IMR-90 (cell line): Measurements from ENCODE around the gene HOXD3. TPM values are rescaled to one million over a fixed set of nuclear protein-coding genes. Genes with fewer than 3 reads are reported as not detected.

Experiments
- ATAC-seq: fragments of 200-7000 bp; cut with Tn5 transposase; 2 replicates; pipeline ENCODE4 v1.9.1; 2020; ENCODE audit warnings: low read depth, mild to moderate bottlenecking, moderate library complexity
- BruUV-seq: library from RNA; stranded (reverse); fragments of 400-500 nt; replicated peaks from 2 replicates; lab custom pipeline; 2021; lab: Mats Ljungman, UMichigan
- CTCF ChIA-PET: fragments of 300-600 bp; formaldehyde crosslinking; extraction: SDS; loops from one replicate; lab custom pipeline; 2021; ENCODE audit warnings: antibody characterized with exemption; lab: Yijun Ruan, JAX
- POLR2A ChIA-PET: fragments of 300-600 bp; sonication (Branson Sonifier 250); formaldehyde crosslinking; loops from one replicate; lab custom pipeline; 2022; ENCODE audit warnings: antibody characterized with exemption; ENCODE audit not compliant: unreplicated experiment; lab: Charles Lee
- DNase-seq: peaks from one replicate; pipeline ENCODE4 v3.0.0; 2013
- H2AFZ ChIP-seq: replicated peaks from 2 replicates; pipeline ENCODE3; 2013; ENCODE audit warnings: low read length, mild to moderate bottlenecking; ENCODE audit not compliant: poor library complexity
- H2AK5ac ChIP-seq: 2 replicates; pipeline ENCODE4 v1.6.1; 2013; ENCODE audit warnings: low read depth, low read length, inconsistent platforms
- H2AK9ac ChIP-seq: replicated peaks from 2 replicates; pipeline ENCODE3; 2013; ENCODE audit warnings: mild to moderate bottlenecking, low read depth, low read length, moderate library complexity; ENCODE audit not compliant: poor library complexity
- H2BK120ac ChIP-seq: 2 replicates; pipeline ENCODE4 v1.6.1; 2013; ENCODE audit warnings: low read depth, low read length, inconsistent platforms
- H2BK15ac ChIP-seq: 3 replicates; pipeline ENCODE4 v1.6.1; 2013; ENCODE audit warnings: low read depth, low read length, inconsistent platforms
- H2BK20ac ChIP-seq: 2 replicates; pipeline ENCODE4 v1.6.1; 2013; ENCODE audit warnings: low read depth, mild to moderate bottlenecking, inconsistent platforms, low read length, moderate library complexity
- H2BK5ac ChIP-seq: 2 replicates; pipeline ENCODE4 v1.6.1; 2013; ENCODE audit warnings: mild to moderate bottlenecking, low read depth, low read length, inconsistent platforms; ENCODE audit not compliant: poor library complexity, severe bottlenecking
- H3K14ac ChIP-seq: replicated peaks from 2 replicates; pipeline ENCODE4 v1.6.1; 2013; ENCODE audit warnings: low read depth, low read length, inconsistent platforms
- H3K18ac ChIP-seq: 2 replicates; pipeline ENCODE4 v1.6.1; 2013; ENCODE audit warnings: low read depth, low read length, control low read depth
- H3K23ac ChIP-seq: 2 replicates; pipeline ENCODE4 v1.6.1; 2013; ENCODE audit warnings: low read depth, low read length, inconsistent platforms
- H3K27ac ChIP-seq: 2 replicates; pipeline ENCODE4 v1.5.1; 2013; ENCODE audit warnings: mild to moderate bottlenecking, control low read depth, low read length; ENCODE audit not compliant: insufficient read depth
- H3K27me3 ChIP-seq: 2 replicates; pipeline ENCODE4 v1.6.1; 2013; ENCODE audit warnings: low read length; ENCODE audit not compliant: control insufficient read depth, insufficient read depth
- H3K36me3 ChIP-seq: 2 replicates; pipeline ENCODE4 v1.6.1; 2013; ENCODE audit warnings: low read length, mixed read lengths; ENCODE audit not compliant: control insufficient read depth, insufficient read depth
- H3K4ac ChIP-seq: 2 replicates; pipeline ENCODE4 v1.6.1; 2013; ENCODE audit warnings: low read depth, low read length, inconsistent platforms
- H3K4me1 ChIP-seq: 2 replicates; pipeline ENCODE4 v1.6.1; 2013; ENCODE audit warnings: low read length, mixed read lengths; ENCODE audit not compliant: control insufficient read depth, insufficient read depth
- H3K4me2 ChIP-seq: 2 replicates; pipeline ENCODE4 v1.6.1; 2013; ENCODE audit warnings: low read depth, mild to moderate bottlenecking, control low read depth, low read length, moderate library complexity
- H3K4me3 ChIP-seq: 2 replicates; pipeline ENCODE4 v1.5.1; 2013; ENCODE audit warnings: low read depth, mild to moderate bottlenecking, control low read depth, low read length, moderate library complexity; ENCODE audit not compliant: insufficient read depth
- H3K56ac ChIP-seq: 2 replicates; pipeline ENCODE4 v1.6.1; 2013; ENCODE audit warnings: low read length, inconsistent platforms; ENCODE audit not compliant: insufficient read depth; ENCODE audit errors: extremely low read depth
- H3K79me1 ChIP-seq, 2 experiments: 2 replicates each; pipeline ENCODE4 v1.6.1; 2013; ENCODE audit warnings: low read length in 2 of 2, inconsistent platforms in 1 of 2, low read depth in 1 of 2
- H3K9ac ChIP-seq: 2 replicates; pipeline ENCODE4 v1.6.1; 2013; ENCODE audit warnings: low read depth, low read length, control low read depth
- H3K9me1 ChIP-seq: 2 replicates; pipeline ENCODE4 v1.6.1; 2013; ENCODE audit warnings: low read length, inconsistent platforms; ENCODE audit not compliant: insufficient read depth
- H3K9me3 ChIP-seq: 2 replicates; pipeline ENCODE4 v1.6.1; 2013; ENCODE audit warnings: low read length; ENCODE audit not compliant: control insufficient read depth, insufficient read depth
- H4K20me1 ChIP-seq: 2 replicates; pipeline ENCODE4 v1.6.1; 2013; ENCODE audit warnings: low read length, inconsistent platforms; ENCODE audit not compliant: insufficient read depth
- H4K5ac ChIP-seq: 2 replicates; pipeline ENCODE4 v1.6.1; 2013; ENCODE audit warnings: mild to moderate bottlenecking, low read depth, low read length, control low read depth
- H4K8ac ChIP-seq, 2 experiments: 2 replicates each; pipeline ENCODE4 v1.6.1; 2013; ENCODE audit warnings: low read depth in 2 of 2, low read length in 2 of 2, control low read depth in 1 of 2, inconsistent platforms in 1 of 2
- H4K91ac ChIP-seq: 2 replicates; pipeline ENCODE4 v1.6.1; 2013; ENCODE audit warnings: low read depth, low read length, inconsistent platforms; ENCODE audit not compliant: insufficient read depth
- BHLHE40 ChIP-seq: fragments of 150-350 bp; IDR thresholded peaks from 2 replicates; pipeline ENCODE4 v1.6.1; 2016; ENCODE audit warnings: mild to moderate bottlenecking, low read depth, low read length
- CEBPB ChIP-seq: IDR thresholded peaks from 2 replicates; pipeline ENCODE4 v1.6.1; 2012; ENCODE audit warnings: low read depth, low read length, improper control_type of control experiment
- CHD1 ChIP-seq: IDR thresholded peaks from 2 replicates; pipeline ENCODE4 v1.6.1; 2012; ENCODE audit warnings: low read depth, low read length, improper control_type of control experiment
- FOS ChIP-seq: fragments of 150-350 bp; IDR thresholded peaks from 2 replicates; pipeline ENCODE4 v1.6.1; 2016; ENCODE audit warnings: low read depth, low read length
- MAFK ChIP-seq: IDR thresholded peaks from 2 replicates; pipeline ENCODE4 v1.6.1; 2012; ENCODE audit warnings: low read depth, low read length, improper control_type of control experiment
- MAZ ChIP-seq: IDR thresholded peaks from 2 replicates; pipeline ENCODE4 v1.6.1; 2012; ENCODE audit warnings: low read depth, mild to moderate bottlenecking, low read length, improper control_type of control experiment, moderate library complexity, borderline replicate concordance
- MXI1 ChIP-seq: IDR thresholded peaks from 2 replicates; pipeline ENCODE4 v1.6.1; 2012; ENCODE audit warnings: low read depth, mild to moderate bottlenecking, low read length, moderate library complexity, borderline replicate concordance
- NFE2L2 ChIP-seq: fragments of 150-350 bp; IDR thresholded peaks from 2 replicates; pipeline ENCODE4 v1.6.1; 2016; ENCODE audit warnings: low read depth, mild to moderate bottlenecking, low read length
- POLR2A ChIP-seq: IDR thresholded peaks from 2 replicates; pipeline ENCODE4 v1.6.1; 2012; ENCODE audit warnings: mild to moderate bottlenecking, low read depth, low read length
- RAD21 ChIP-seq: IDR thresholded peaks from 2 replicates; pipeline ENCODE4 v1.6.1; 2012; ENCODE audit warnings: low read length, improper control_type of control experiment
- RCOR1 ChIP-seq: IDR thresholded peaks from 2 replicates; pipeline ENCODE4 v1.6.1; 2012; ENCODE audit warnings: mild to moderate bottlenecking, low read length, improper control_type of control experiment; ENCODE audit not compliant: insufficient replicate concordance
- RFX5 ChIP-seq: IDR thresholded peaks from 2 replicates; pipeline ENCODE4 v1.8.0; 2012; ENCODE audit warnings: low read depth, mild to moderate bottlenecking, low read length, moderate library complexity
- SMC3 ChIP-seq: fragments of 150-350 bp; IDR thresholded peaks from 2 replicates; pipeline ENCODE4 v1.6.1; 2016; ENCODE audit warnings: low read depth, mild to moderate bottlenecking, antibody characterized with exemption, low read length, moderate library complexity
- USF2 ChIP-seq: fragments of 150-350 bp; IDR thresholded peaks from 2 replicates; pipeline ENCODE4 v1.6.1; 2017; ENCODE audit warnings: mild to moderate bottlenecking, antibody characterized with exemption, low read length, low read depth
- dilution Hi-C: fragments of 300-500 bp; cut with HindIII; formaldehyde crosslinking; loops from one replicate; pipeline ENCODE4 v1.14.3; 2018; ENCODE audit warnings: low sequenced_read_pairs; ENCODE audit not compliant: unreplicated experiment
- in situ Hi-C: fragments of 300-500 bp; cut with MboI; formaldehyde crosslinking; loops from 3 replicates; pipeline ENCODE4 v1.14.3; 2019; ENCODE audit warnings: low sequenced_read_pairs, inconsistent platforms, mixed read lengths
- intact Hi-C: fragments of 100-400 bp; cut with micrococcal nuclease; formaldehyde crosslinking; loops from 2 replicates; pipeline ENCODE4 v1.10.0; 2022
- polyA plus RNA-seq, 3 experiments: library from polyadenylated mRNA; depleted of rRNA; stranded (reverse); fragments of >200 nt; gene quantifications; 2 replicates each; pipeline ENCODE4 v1.2.3, GENCODE V29; 2012; ENCODE audit warnings: low replicate concordance in 1 of 3
- total RNA-seq: library from RNA; depleted of rRNA; stranded (reverse); fragments of >200 nt; gene quantifications from 2 replicates; pipeline ENCODE4 v1.2.3, GENCODE V29; 2012
- TF ChIP-seq, protein P1 (sequence below): conservative IDR thresholded peaks from 2 replicates; pipeline ENCODE4 v1.5.1; 2012; ENCODE audit warnings: mild to moderate bottlenecking, low read depth, low read length, improper control_type of control experiment
- TF ChIP-seq, protein P2 (sequence below): fragments of 150-350 bp; IDR thresholded peaks from 2 replicates; pipeline ENCODE4 v1.6.1; 2016; ENCODE audit warnings: low read depth, mild to moderate bottlenecking, low read length, moderate library complexity, borderline replicate concordance

HOXD3 gene
- total and polyA plus RNA-seq, 2 of the 4 experiments (the other 2 are of a cell fraction) = not detected

GRCh38 chr2:176146645-176147044, 10.5 kb upstream of the HOXD3 start:
- H4K91ac ChIP-seq = no peak overlapping the region
- intact Hi-C loops = no loop called here
- H3K27me3 ChIP-seq = peaks cover 72% of the 10 kb centered on the region
- H2BK20ac ChIP-seq = no peak overlapping the region
- H3K23ac ChIP-seq = no peak overlapping the region
- no peak overlapping the region for H2AK5ac ChIP-seq
- ChIA-PET POLR2A (no interaction called here), CTCF (interaction anchor here (1.8 kb wide), 1 partner anchor 308 kb away, joined by 7 read pairs; no protein-coding TSS in a partner anchor)
- no peaks in the 10 kb centered on the region for H3K79me1 ChIP-seq
- no peak overlapping the region for H4K8ac ChIP-seq
- H2AK9ac ChIP-seq = no peak overlapping the region
- H3K27ac ChIP-seq = no peak overlapping the region
- ATAC-seq (no peak), DNase-seq (no peak)
- no peaks in the 10 kb centered on the region for H4K20me1 ChIP-seq
- H2AFZ ChIP-seq = no peak overlapping the region
- H3K4me3 ChIP-seq = no peak overlapping the region
- BruUV-seq = no TSS peak
- no peak overlapping the region for H3K14ac ChIP-seq
- no peak overlapping the region for H2BK5ac ChIP-seq
- no peak overlapping the region for H3K18ac ChIP-seq
- TF ChIP-seq MAFK (no peak), USF2 (no peak), MAZ (no peak), NFE2L2 (no peak), RAD21 (no peak), CHD1 (no peak), MXI1 (no peak), CEBPB (no peak), SMC3 (no peak), RFX5 (no peak), RCOR1 (no peak), POLR2A (no peak), FOS (no peak), BHLHE40 (no peak)
- TF ChIP-seq, protein P1, sequence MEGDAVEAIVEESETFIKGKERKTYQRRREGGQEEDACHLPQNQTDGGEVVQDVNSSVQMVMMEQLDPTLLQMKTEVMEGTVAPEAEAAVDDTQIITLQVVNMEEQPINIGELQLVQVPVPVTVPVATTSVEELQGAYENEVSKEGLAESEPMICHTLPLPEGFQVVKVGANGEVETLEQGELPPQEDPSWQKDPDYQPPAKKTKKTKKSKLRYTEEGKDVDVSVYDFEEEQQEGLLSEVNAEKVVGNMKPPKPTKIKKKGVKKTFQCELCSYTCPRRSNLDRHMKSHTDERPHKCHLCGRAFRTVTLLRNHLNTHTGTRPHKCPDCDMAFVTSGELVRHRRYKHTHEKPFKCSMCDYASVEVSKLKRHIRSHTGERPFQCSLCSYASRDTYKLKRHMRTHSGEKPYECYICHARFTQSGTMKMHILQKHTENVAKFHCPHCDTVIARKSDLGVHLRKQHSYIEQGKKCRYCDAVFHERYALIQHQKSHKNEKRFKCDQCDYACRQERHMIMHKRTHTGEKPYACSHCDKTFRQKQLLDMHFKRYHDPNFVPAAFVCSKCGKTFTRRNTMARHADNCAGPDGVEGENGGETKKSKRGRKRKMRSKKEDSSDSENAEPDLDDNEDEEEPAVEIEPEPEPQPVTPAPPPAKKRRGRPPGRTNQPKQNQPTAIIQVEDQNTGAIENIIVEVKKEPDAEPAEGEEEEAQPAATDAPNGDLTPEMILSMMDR = no peak
- TF ChIP-seq, protein P2, sequence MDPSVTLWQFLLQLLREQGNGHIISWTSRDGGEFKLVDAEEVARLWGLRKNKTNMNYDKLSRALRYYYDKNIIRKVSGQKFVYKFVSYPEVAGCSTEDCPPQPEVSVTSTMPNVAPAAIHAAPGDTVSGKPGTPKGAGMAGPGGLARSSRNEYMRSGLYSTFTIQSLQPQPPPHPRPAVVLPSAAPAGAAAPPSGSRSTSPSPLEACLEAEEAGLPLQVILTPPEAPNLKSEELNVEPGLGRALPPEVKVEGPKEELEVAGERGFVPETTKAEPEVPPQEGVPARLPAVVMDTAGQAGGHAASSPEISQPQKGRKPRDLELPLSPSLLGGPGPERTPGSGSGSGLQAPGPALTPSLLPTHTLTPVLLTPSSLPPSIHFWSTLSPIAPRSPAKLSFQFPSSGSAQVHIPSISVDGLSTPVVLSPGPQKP = no peak
- no peak overlapping the region for H4K5ac ChIP-seq
- H3K4me2 ChIP-seq = no peak overlapping the region
- no peaks in the 10 kb centered on the region for H3K9me1 ChIP-seq
- H3K4me1 ChIP-seq = no peaks in the 10 kb centered on the region
- peaks cover 8% of the 10 kb centered on the region; the same call in 1 of the 2 replicates for H3K9me3 ChIP-seq
- in situ Hi-C loops = no loop called here
- no peak overlapping the region for H2BK15ac ChIP-seq
- no peak overlapping the region for H3K56ac ChIP-seq
- dilution Hi-C loops = no loop called here
- no peak overlapping the region for H3K9ac ChIP-seq
- no peak overlapping the region for H2BK120ac ChIP-seq
- no peaks in the 10 kb centered on the region for H3K36me3 ChIP-seq
- no peak overlapping the region for H3K4ac ChIP-seq
